MM.1S (cell line): Measurements from ENCODE around the gene FRAT2.

Experiments
- DNase-seq: peaks from one replicate; pipeline ENCODE4 v3.0.0-alpha.2; 2015
- H2AFZ ChIP-seq: fragments of 300-600 bp; sonication (generic); 2 replicates; pipeline ENCODE4 v1.6.0; 2016; ENCODE audit warnings: antibody characterized with exemption, low read length
- H3F3A ChIP-seq: fragments of 300-600 bp; sonication (generic); 2 replicates; pipeline ENCODE4 v1.6.1; 2016; ENCODE audit warnings: mild to moderate bottlenecking, antibody characterized with exemption, low read length, moderate library complexity, mixed read lengths; ENCODE audit not compliant: insufficient read depth
- H3K27ac ChIP-seq: fragments of 300-600 bp; sonication (generic); 2 replicates; pipeline ENCODE4 v1.5.1; 2016; ENCODE audit warnings: mild to moderate bottlenecking, low read length
- H3K27me3 ChIP-seq: fragments of 300-600 bp; sonication (generic); replicated peaks from 2 replicates; pipeline ENCODE4 v1.6.0; 2016; ENCODE audit warnings: low read length; ENCODE audit not compliant: insufficient read depth
- H3K36me3 ChIP-seq: fragments of 300-600 bp; sonication (generic); replicated peaks from 2 replicates; pipeline ENCODE4 v1.6.1; 2016; ENCODE audit warnings: mild to moderate bottlenecking, low read length, mixed read lengths; ENCODE audit not compliant: insufficient read depth
- H3K4me1 ChIP-seq: fragments of 300-600 bp; sonication (generic); 2 replicates; pipeline ENCODE4 v1.6.1; 2016; ENCODE audit warnings: low read length, mixed read lengths
- H3K4me2 ChIP-seq: fragments of 300-600 bp; sonication (generic); 2 replicates; pipeline ENCODE4 v1.6.0; 2016; ENCODE audit warnings: low read depth, low read length
- H3K4me3 ChIP-seq: fragments of 300-600 bp; sonication (generic); 2 replicates; pipeline ENCODE4 v1.5.1; 2016; ENCODE audit warnings: low read length, mixed read lengths
- H3K79me2 ChIP-seq: fragments of 300-600 bp; sonication (generic); 2 replicates; pipeline ENCODE4 v1.6.1; 2016; ENCODE audit warnings: mixed run types, low read length, mixed read lengths
- H3K9ac ChIP-seq: fragments of 300-600 bp; sonication (generic); 2 replicates; pipeline ENCODE4 v1.6.1; 2016; ENCODE audit warnings: low read length, mixed read lengths
- H3K9me2 ChIP-seq: fragments of 300-600 bp; sonication (generic); replicated peaks from 2 replicates; pipeline ENCODE4 v1.6.1; 2016; ENCODE audit warnings: mild to moderate bottlenecking, low read length, mixed read lengths; ENCODE audit not compliant: insufficient read depth
- H3K9me3 ChIP-seq: fragments of 300-600 bp; sonication (generic); replicated peaks from 2 replicates; pipeline ENCODE4 v1.6.1; 2016; ENCODE audit warnings: mild to moderate bottlenecking, low read length, mixed read lengths; ENCODE audit not compliant: insufficient read depth
- H4K20me1 ChIP-seq: fragments of 300-600 bp; sonication (generic); 2 replicates; pipeline ENCODE4 v1.6.1; 2016; ENCODE audit warnings: mild to moderate bottlenecking, low read length, moderate library complexity, mixed read lengths; ENCODE audit not compliant: insufficient read depth
- EZH2 ChIP-seq: fragments of 300-600 bp; sonication (generic); optimal IDR thresholded peaks from 2 replicates; pipeline ENCODE3; 2017; ENCODE audit warnings: low read depth, mild to moderate bottlenecking, antibody characterized with exemption, low read length, mixed read lengths
- EZH2phosphoT487 ChIP-seq: fragments of 300-600 bp; sonication (generic); IDR thresholded peaks from 2 replicates; pipeline ENCODE4 v1.6.1; 2018; ENCODE audit warnings: antibody characterized with exemption, low read length
- TF ChIP-seq, protein P1 (sequence below): fragments of 300-600 bp; sonication (generic); IDR thresholded peaks from 2 replicates; pipeline ENCODE4 v1.5.1; 2016; ENCODE audit warnings: antibody characterized with exemption, low read length, mixed read lengths

FRAT2 gene

GRCh38 chr10:97381626-97382025 is 47.1 kb upstream of the FRAT2 start:
- Histone ChIP-seq H3K27ac (no peak overlapping the region), H3K27me3 (no peaks in the 10 kb centered on the region), H3K79me2 (no peaks in the 10 kb centered on the region), H4K20me1 (no peaks in the 10 kb centered on the region), H3K4me3 (no peak overlapping the region), H3K9ac (no peak overlapping the region), H3F3A (no peaks in the 10 kb centered on the region), H3K9me3 (no peaks in the 10 kb centered on the region), H3K4me2 (no peak overlapping the region), H2AFZ (no peak overlapping the region), H3K4me1 (no peaks in the 10 kb centered on the region), H3K9me2 (no peaks in the 10 kb centered on the region), H3K36me3 (no peaks in the 10 kb centered on the region)
- TF ChIP-seq EZH2phosphoT487 (no peak), EZH2 (no peak)
- TF ChIP-seq, protein P1, sequence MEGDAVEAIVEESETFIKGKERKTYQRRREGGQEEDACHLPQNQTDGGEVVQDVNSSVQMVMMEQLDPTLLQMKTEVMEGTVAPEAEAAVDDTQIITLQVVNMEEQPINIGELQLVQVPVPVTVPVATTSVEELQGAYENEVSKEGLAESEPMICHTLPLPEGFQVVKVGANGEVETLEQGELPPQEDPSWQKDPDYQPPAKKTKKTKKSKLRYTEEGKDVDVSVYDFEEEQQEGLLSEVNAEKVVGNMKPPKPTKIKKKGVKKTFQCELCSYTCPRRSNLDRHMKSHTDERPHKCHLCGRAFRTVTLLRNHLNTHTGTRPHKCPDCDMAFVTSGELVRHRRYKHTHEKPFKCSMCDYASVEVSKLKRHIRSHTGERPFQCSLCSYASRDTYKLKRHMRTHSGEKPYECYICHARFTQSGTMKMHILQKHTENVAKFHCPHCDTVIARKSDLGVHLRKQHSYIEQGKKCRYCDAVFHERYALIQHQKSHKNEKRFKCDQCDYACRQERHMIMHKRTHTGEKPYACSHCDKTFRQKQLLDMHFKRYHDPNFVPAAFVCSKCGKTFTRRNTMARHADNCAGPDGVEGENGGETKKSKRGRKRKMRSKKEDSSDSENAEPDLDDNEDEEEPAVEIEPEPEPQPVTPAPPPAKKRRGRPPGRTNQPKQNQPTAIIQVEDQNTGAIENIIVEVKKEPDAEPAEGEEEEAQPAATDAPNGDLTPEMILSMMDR = no peak
- DNase-seq = no peak

DNA sequence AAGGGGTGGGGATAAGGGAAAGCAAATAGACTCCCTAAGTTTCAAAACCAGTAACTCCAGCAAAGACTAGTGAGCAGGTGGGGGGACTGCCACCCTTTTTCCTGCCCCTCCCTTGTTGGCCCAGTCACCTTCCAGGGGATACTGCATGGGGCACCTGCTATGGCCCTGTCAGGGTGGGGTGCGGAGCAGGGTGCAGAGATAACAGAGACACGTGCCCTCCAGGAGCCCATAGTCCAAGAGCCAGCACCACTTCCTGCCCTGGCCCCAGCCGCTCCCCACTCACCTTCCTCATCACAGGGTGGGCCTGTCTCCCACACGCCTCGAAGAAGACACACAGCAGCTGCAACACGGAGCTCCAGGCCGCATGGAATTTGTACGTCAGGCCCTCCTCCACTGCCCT is 46.0 kb upstream of the FRAT2 start:
- no peak for DNase-seq
- Histone ChIP-seq H3K27ac (no peak overlapping the region), H3F3A (no peaks in the 10 kb centered on the region), H3K9me2 (no peaks in the 10 kb centered on the region), H3K4me3 (no peak overlapping the region), H3K4me2 (no peak overlapping the region), H3K27me3 (no peaks in the 10 kb centered on the region), H3K79me2 (no peaks in the 10 kb centered on the region), H3K9ac (no peak overlapping the region), H3K9me3 (no peaks in the 10 kb centered on the region), H2AFZ (no peak overlapping the region), H4K20me1 (no peaks in the 10 kb centered on the region), H3K36me3 (no peaks in the 10 kb centered on the region), H3K4me1 (no peaks in the 10 kb centered on the region)
- TF ChIP-seq EZH2phosphoT487 = no peak
- TF ChIP-seq, protein P1 = no peak
- no peak for TF ChIP-seq EZH2

DNA sequence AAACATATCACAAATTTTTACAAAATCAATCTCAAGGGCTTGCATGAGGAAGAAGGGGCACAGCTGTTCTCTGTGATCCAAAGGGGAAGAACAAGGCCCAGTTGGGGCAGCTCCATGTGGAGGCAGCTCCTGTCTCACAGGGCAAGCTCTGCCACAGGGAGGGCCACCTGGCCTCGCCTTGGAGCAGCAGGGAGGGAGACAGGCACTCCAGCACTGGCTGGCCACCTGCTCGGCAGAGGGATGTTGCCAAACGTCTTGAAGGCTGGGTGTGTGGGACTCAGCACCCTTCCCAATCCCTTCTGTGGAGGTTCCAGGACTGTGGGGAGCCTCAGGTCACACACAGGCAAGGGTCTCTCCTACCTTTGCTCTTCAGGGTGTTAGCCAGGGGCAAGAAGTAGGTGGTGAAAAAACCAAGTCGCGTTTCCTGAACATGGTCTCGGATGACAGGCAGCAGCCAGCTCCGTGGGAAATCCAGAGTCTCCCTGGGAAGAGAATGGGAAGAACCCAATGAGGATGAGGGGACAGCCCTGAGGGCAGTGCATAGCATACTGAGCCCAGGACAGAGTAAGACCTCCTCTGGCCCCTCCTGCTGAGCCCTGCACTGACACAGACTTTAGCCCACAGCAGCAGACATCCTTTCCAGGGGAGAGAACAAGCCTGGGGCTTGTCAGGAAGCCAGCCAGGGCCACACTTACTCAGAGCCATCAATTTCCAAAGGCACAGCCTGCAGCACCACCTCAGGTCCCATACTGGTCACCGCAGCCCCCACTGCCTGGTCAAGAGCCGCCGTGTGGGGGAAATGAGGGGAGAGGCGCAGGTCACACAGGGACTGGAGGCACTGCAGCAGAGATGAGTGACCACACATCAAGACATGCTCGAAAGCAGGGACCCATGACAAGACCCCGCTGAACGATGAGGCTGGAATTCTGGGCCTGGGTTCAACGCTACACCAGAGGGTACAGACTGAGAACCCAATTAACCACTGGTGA is 44.7 kb upstream of the FRAT2 start:
- Histone ChIP-seq H4K20me1 (no peaks in the 10 kb centered on the region), H3K79me2 (no peaks in the 10 kb centered on the region), H3K4me2 (no peak overlapping the region), H3K27ac (no peak overlapping the region), H3K4me1 (no peaks in the 10 kb centered on the region), H3K27me3 (no peaks in the 10 kb centered on the region), H2AFZ (no peak overlapping the region), H3F3A (no peaks in the 10 kb centered on the region), H3K36me3 (no peaks in the 10 kb centered on the region), H3K9me2 (no peaks in the 10 kb centered on the region), H3K9me3 (no peaks in the 10 kb centered on the region), H3K9ac (no peak overlapping the region), H3K4me3 (no peak overlapping the region)
- TF ChIP-seq, protein P1 = no peak
- no peak for TF ChIP-seq EZH2phosphoT487
- no peak for TF ChIP-seq EZH2
- DNase-seq = no peak
